Suprapubic skin (tissue), 4 donors: ENCODE results near the gene INSYN2B. TPM values are rescaled to one million over a fixed set of nuclear protein-coding genes. Genes with fewer than 3 reads are reported as not detected.

Experiments used
- DNase-seq, 2 donors: peaks; one replicate each; pipeline ENCODE4 v3.0.0-alpha.2; 2019; ENCODE audit warnings: low spot score in 2 of 2
- H3K27ac ChIP-seq: fragments of 200-600 bp; sonication (generic); one replicate; pipeline ENCODE4 v1.5.1; 2019
- H3K27me3 ChIP-seq: fragments of 200-600 bp; sonication (generic); one replicate; pipeline ENCODE4 v1.5.1; 2019
- H3K36me3 ChIP-seq: fragments of 200-600 bp; sonication (generic); one replicate; pipeline ENCODE4 v1.5.1; 2019
- H3K4me1 ChIP-seq: fragments of 200-600 bp; sonication (generic); one replicate; pipeline ENCODE4 v1.5.1; 2019
- H3K4me3 ChIP-seq: fragments of 200-600 bp; sonication (generic); one replicate; pipeline ENCODE4 v1.5.1; 2019; ENCODE audit warnings: mild to moderate bottlenecking
- H3K9me3 ChIP-seq: fragments of 200-600 bp; sonication (generic); one replicate; pipeline ENCODE4 v1.5.1; 2019
- EP300 ChIP-seq: sonication (generic); formaldehyde crosslinking; IDR thresholded peaks from one replicate; pipeline ENCODE4 v1.6.1; 2017; ENCODE audit warnings: antibody characterized with exemption
- POLR2A ChIP-seq, 2 donors: fragments of 450-650 bp; IDR thresholded peaks; one replicate each; pipeline ENCODE4 v1.6.1; 2017; ENCODE audit warnings: antibody characterized with exemption in 2 of 2, mild to moderate bottlenecking in 2 of 2, moderate library complexity in 2 of 2
- POLR2AphosphoS5 ChIP-seq, 3 donors: sonication (generic); formaldehyde crosslinking; IDR thresholded peaks; one replicate each; pipeline ENCODE4 v1.6.1; 2017; ENCODE audit warnings: antibody characterized with exemption in 3 of 3
- WGBS: methylation state at CpG from one replicate; pipeline ENCODE4 v1.1.5; 2018; 5-methylcytosine and 5-hydroxymethylcytosine counted together
- total RNA-seq, 4 donors: library from RNA; depleted of rRNA; stranded (reverse); fragments of >200 nt; gene quantifications; one replicate each; pipeline ENCODE4 v1.1.0, GENCODE V29; 2016
- TF ChIP-seq, protein P1 (sequence below), 2 donors: fragments of 200-600 bp in 1 of 2; fragments of 450-650 bp in 1 of 2; sonication (generic) in 1 of 2; IDR thresholded peaks; one replicate each; pipeline ENCODE4 v1.5.1; 2016 to 2019; ENCODE audit warnings: antibody characterized with exemption in 2 of 2, mild to moderate bottlenecking in 1 of 2, moderate library complexity in 1 of 2

Gene INSYN2B
- total RNA-seq, 4 donors from 2014 or later = 0.47 to 0.68 (median 0.55) TPM

DNA sequence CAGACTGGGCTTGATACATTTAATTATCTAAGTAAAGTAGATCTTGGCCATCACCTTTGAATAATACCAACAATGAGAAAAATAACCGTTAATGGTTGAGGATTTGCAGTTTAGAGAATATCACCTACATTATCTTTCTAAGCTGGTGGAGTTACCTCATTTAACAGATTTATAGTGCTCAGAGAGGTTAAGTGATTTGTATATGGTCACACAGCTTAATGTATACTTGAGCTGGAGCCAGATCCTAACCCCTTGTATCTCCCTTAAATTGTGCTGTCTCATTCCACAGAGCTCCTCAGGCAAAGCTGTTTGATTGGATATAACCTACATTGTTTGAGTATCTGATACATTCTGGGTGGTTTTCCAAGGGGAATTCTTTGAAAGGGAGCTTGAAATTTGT lies 57.8 kb downstream of the INSYN2B start:
- no peak overlapping the region for H3K4me3 ChIP-seq
- no peaks in the 10 kb centered on the region for H3K36me3 ChIP-seq
- H3K4me1 ChIP-seq = peaks cover 4% of the 10 kb centered on the region
- DNase-seq = no peak
- no peak for TF ChIP-seq POLR2A (IDR thresholded peaks at IDR 0.05)
- no peaks in the 10 kb centered on the region for H3K27me3 ChIP-seq
- 92% methylated on average over 1 of the region's 1 CpG for WGBS
- no peak overlapping the region for H3K27ac ChIP-seq
- H3K9me3 ChIP-seq = no peaks in the 10 kb centered on the region

DNA sequence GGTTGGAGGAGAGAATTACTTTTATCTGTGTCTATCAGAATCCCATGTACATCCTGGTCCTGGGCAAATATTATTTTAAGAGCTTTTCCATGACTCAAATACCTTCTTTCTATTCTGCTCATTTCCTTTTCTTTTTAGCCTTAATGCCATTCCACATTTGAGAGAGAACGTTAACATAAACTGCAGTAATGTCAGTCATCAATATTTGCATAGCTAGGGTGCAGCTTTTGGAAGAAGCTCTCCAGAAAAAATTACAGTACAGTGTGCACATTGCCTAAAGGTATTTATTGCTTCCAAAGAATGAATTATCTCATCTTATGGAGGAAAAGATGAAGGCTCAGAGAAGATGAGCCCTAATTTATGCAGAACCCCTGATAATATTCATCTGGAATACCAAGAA lies 58.3 kb downstream of the INSYN2B start:
- no peak for TF ChIP-seq POLR2AphosphoS5 (IDR thresholded peaks at IDR 0.05)
- no peak for TF ChIP-seq POLR2A (IDR thresholded peaks at IDR 0.05)
- TF ChIP-seq EP300 = no peak
- TF ChIP-seq, protein P1, sequence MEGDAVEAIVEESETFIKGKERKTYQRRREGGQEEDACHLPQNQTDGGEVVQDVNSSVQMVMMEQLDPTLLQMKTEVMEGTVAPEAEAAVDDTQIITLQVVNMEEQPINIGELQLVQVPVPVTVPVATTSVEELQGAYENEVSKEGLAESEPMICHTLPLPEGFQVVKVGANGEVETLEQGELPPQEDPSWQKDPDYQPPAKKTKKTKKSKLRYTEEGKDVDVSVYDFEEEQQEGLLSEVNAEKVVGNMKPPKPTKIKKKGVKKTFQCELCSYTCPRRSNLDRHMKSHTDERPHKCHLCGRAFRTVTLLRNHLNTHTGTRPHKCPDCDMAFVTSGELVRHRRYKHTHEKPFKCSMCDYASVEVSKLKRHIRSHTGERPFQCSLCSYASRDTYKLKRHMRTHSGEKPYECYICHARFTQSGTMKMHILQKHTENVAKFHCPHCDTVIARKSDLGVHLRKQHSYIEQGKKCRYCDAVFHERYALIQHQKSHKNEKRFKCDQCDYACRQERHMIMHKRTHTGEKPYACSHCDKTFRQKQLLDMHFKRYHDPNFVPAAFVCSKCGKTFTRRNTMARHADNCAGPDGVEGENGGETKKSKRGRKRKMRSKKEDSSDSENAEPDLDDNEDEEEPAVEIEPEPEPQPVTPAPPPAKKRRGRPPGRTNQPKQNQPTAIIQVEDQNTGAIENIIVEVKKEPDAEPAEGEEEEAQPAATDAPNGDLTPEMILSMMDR (IDR thresholded peaks at IDR 0.05) = no peak
- DNase-seq = no peak
- Histone ChIP-seq H3K9me3 (no peaks in the 10 kb centered on the region), H3K4me3 (no peak overlapping the region), H3K4me1 (peaks cover 4% of the 10 kb centered on the region), H3K27ac (no peak overlapping the region), H3K36me3 (no peaks in the 10 kb centered on the region), H3K27me3 (no peaks in the 10 kb centered on the region)
- 48% methylated on average over 1 of the region's 1 CpG for WGBS

DNA sequence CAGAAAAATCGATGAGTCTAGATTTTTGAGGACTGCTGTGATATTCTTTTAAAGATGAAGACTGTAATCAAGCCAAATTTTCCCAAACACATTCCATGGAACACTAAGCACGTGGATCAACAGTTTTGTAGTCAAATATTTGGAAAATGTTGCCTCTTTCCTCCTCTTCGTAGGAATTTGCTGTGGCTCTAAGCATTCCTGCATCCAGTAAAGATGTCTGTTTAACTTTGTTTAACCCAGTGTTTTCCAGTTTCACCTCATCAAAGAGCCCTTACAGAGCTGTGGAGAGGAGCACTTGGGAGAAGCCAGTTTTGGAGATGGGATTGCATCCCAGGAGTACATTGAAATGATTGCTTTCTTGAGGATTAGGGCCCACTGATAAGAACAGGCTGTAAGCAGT lies 58.9 kb downstream of the INSYN2B start:
- TF ChIP-seq POLR2A (IDR thresholded peaks at IDR 0.05) (no peak), POLR2AphosphoS5 (IDR thresholded peaks at IDR 0.05) (no peak), EP300 (no peak)
- TF ChIP-seq, protein P1 (IDR thresholded peaks at IDR 0.05) = no peak
- H3K4me1 ChIP-seq = peaks cover 4% of the 10 kb centered on the region
- DNase-seq = no peak
- WGBS = 50% methylated on average over 3 of the region's 3 CpGs
- no peak overlapping the region for H3K4me3 ChIP-seq
- H3K27ac ChIP-seq = no peak overlapping the region
- no peaks in the 10 kb centered on the region for H3K27me3 ChIP-seq
- no peaks in the 10 kb centered on the region for H3K36me3 ChIP-seq
- H3K9me3 ChIP-seq = no peaks in the 10 kb centered on the region

DNA sequence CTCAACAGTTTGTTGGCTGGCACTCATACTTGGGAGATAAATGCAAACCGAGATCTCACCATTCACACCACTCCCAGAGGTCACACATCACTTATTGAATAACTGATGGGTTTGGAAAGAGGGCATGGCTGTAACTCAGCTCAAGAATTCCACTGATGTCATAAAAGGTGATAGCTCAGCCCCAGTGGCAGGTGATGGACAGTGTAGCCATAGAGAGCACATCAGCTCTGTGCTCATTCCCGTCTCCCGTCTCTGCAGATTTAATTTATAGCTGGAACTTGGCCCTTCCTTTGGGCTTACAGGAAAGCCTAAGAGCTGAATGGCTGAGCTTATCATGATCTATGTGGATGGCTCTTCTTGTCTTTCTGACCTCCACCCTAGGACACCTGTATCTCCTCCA lies 59.8 kb downstream of the INSYN2B start:
- no peaks in the 10 kb centered on the region for H3K27me3 ChIP-seq
- H3K36me3 ChIP-seq = no peaks in the 10 kb centered on the region
- H3K4me3 ChIP-seq = no peak overlapping the region
- H3K9me3 ChIP-seq = no peaks in the 10 kb centered on the region
- H3K27ac ChIP-seq = no peak overlapping the region
- DNase-seq = no peak
- H3K4me1 ChIP-seq = peaks cover 4% of the 10 kb centered on the region
- 13% methylated on average over 1 of the region's 3 CpGs for WGBS
- TF ChIP-seq POLR2A (IDR thresholded peaks at IDR 0.05) (no peak), EP300 (no peak), POLR2AphosphoS5 (IDR thresholded peaks at IDR 0.05) (no peak)
- TF ChIP-seq, protein P1 (IDR thresholded peaks at IDR 0.05) = no peak

DNA sequence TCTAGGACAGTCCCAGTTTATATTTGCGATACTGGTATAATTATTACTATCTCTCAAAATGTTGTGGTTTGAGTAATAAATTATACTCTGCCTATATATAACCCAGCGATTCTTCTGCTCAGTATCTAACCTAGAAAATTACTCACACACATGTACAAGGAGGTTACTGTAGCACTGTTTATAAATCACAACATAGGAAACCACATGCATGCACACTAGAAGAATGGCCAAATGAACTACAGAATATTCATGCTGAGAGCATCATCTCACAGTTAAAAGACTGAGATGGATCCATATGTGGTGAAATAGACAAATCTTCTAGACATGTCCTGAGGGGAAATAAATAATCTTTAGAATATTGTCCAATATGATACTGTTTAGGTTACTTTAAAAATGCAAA lies 62.1 kb downstream of the INSYN2B start:
- no peak for DNase-seq
- 80% methylated on average over 2 of the region's 2 CpGs for WGBS
- TF ChIP-seq POLR2AphosphoS5 (IDR thresholded peaks at IDR 0.05) = no peak
- no peak for TF ChIP-seq POLR2A (IDR thresholded peaks at IDR 0.05)
- TF ChIP-seq, protein P1 (IDR thresholded peaks at IDR 0.05) = no peak
- no peak for TF ChIP-seq EP300
- Histone ChIP-seq H3K27ac (no peak overlapping the region), H3K9me3 (no peaks in the 10 kb centered on the region), H3K4me3 (no peak overlapping the region), H3K27me3 (no peaks in the 10 kb centered on the region), H3K4me1 (no peaks in the 10 kb centered on the region), H3K36me3 (no peaks in the 10 kb centered on the region)

DNA sequence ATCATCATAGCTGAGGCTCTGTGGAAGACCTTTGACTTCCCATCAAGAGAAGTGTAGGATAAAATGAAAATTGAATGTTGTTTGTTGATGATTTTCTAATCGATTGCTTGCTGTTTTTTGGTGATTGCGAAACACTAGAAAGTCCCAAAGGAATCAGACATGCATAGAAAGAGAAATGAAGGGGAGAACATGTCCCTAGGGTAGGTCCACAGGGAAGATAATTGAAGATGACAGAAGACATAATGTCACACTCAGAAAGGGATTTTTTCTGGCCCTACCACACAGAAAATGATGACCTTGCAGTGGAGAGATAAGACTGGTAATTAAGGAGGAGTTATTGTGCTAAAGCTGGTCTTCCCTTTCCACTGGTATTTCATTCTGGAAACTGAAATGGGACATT lies 62.8 kb downstream of the INSYN2B start:
- H3K4me1 ChIP-seq = no peaks in the 10 kb centered on the region
- 80% methylated on average over 2 of the region's 2 CpGs for WGBS
- TF ChIP-seq EP300 (no peak), POLR2A (IDR thresholded peaks at IDR 0.05) (no peak), POLR2AphosphoS5 (IDR thresholded peaks at IDR 0.05) (no peak)
- TF ChIP-seq, protein P1 (IDR thresholded peaks at IDR 0.05) = no peak
- no peak overlapping the region for H3K27ac ChIP-seq
- DNase-seq = no peak
- no peak overlapping the region for H3K4me3 ChIP-seq
- H3K27me3 ChIP-seq = no peaks in the 10 kb centered on the region
- H3K9me3 ChIP-seq = no peaks in the 10 kb centered on the region
- no peaks in the 10 kb centered on the region for H3K36me3 ChIP-seq
